Left ventricle myocardium inferior (tissue), 1 donor: Measurements from ENCODE around the gene FRZB. TPM values are rescaled to one million over a fixed set of nuclear protein-coding genes. Genes with fewer than 3 reads are reported as not detected.

ENCODE experiments used
- DNase-seq: peaks from one replicate; pipeline ENCODE4 v3.0.0-alpha.2; 2020
- H3K27ac ChIP-seq: fragments of 200-600 bp; replicated peaks from 2 replicates; pipeline ENCODE4 v1.8.0; 2021
- H3K27me3 ChIP-seq: fragments of 200-600 bp; 2 replicates; pipeline ENCODE4 v1.8.0; 2021; ENCODE audit warnings: low read depth
- H3K36me3 ChIP-seq: fragments of 200-600 bp; 2 replicates; pipeline ENCODE4 v1.8.0; 2021
- H3K4me1 ChIP-seq: fragments of 200-600 bp; 2 replicates; pipeline ENCODE4 v1.8.0; 2021
- H3K4me3 ChIP-seq: fragments of 200-600 bp; 2 replicates; pipeline ENCODE4 v1.8.0; 2021; ENCODE audit warnings: mild to moderate bottlenecking, moderate library complexity
- H3K9me3 ChIP-seq: fragments of 200-600 bp; replicated peaks from 2 replicates; pipeline ENCODE4 v1.8.0; 2021
- CTCF ChIP-seq: fragments of 200-600 bp; IDR thresholded peaks from 2 replicates; pipeline ENCODE4 v1.8.0; 2021; ENCODE audit warnings: antibody characterized with exemption, mild to moderate bottlenecking, borderline replicate concordance
- intact Hi-C: fragments of 100-400 bp; cut with micrococcal nuclease; formaldehyde crosslinking; loops from one replicate; pipeline ENCODE4 v1.11.0; 2022
- total RNA-seq: library from RNA; stranded (reverse); fragmentation: NEBNext Ultra II Directional; extraction: Animal tissue kit (Norgen Biotek cat#: 25700); gene quantifications from one replicate; pipeline ENCODE4 v1.2.1, GENCODE V29; 2021
- donor health status: DM: no; HTN: yes; CAD: no; lungs with severe emphysema.

The FRZB gene
- total RNA-seq, 1 donor from 2014 or later, result 2.2 TPM

GRCh38 chr2:182821182-182821581 is 45.3 kb downstream of the FRZB start:
- intact Hi-C loops, result no loop called here

GRCh38 chr2:182819412-182819811 is 47.0 kb downstream of the FRZB start:
- H3K9me3 ChIP-seq, result no peaks in the 10 kb centered on the region
- intact Hi-C loops, result no loop called here
- H3K4me3 ChIP-seq, result no peak overlapping the region
- H3K36me3 ChIP-seq, result no peaks in the 10 kb centered on the region
- peaks cover 8% of the 10 kb centered on the region for H3K4me1 ChIP-seq
- TF ChIP-seq CTCF, result no peak
- no peak for DNase-seq
- H3K27me3 ChIP-seq, result no peaks in the 10 kb centered on the region
- no peak overlapping the region for H3K27ac ChIP-seq

More at GRCh38 chr2:182821182-182821581, 45.3 kb downstream of the FRZB start:
- H3K36me3 ChIP-seq, result no peaks in the 10 kb centered on the region
- H3K27me3 ChIP-seq, result no peaks in the 10 kb centered on the region
- H3K27ac ChIP-seq, result no peak overlapping the region
- no peak for TF ChIP-seq CTCF
- no peaks in the 10 kb centered on the region for H3K9me3 ChIP-seq
- H3K4me3 ChIP-seq, result no peak overlapping the region
- H3K4me1 ChIP-seq, result peaks cover 8% of the 10 kb centered on the region
- DNase-seq, result no peak

- Histone ChIP-seq H3K27me3 (no peaks in the 10 kb centered on the region), H3K9me3 (no peaks in the 10 kb centered on the region), H3K27ac (no peak overlapping the region), H3K36me3 (no peaks in the 10 kb centered on the region), H3K4me3 (no peak overlapping the region), H3K4me1 (peaks cover 8% of the 10 kb centered on the region)
- DNase-seq, result no peak
- TF ChIP-seq CTCF, result no peak
- intact Hi-C loops, result no loop called here
These were observed 47.5 kb downstream of the FRZB start for GRCh38 chr2:182818925-182819324.

GRCh38 chr2:182818501-182818900 is 47.9 kb downstream of the FRZB start:
- TF ChIP-seq CTCF, result no peak
- peaks cover 8% of the 10 kb centered on the region for H3K4me1 ChIP-seq
- no peak overlapping the region for H3K4me3 ChIP-seq
- no peak for DNase-seq
- no peaks in the 10 kb centered on the region for H3K36me3 ChIP-seq
- intact Hi-C loops, result no loop called here
- no peaks in the 10 kb centered on the region for H3K27me3 ChIP-seq
- H3K9me3 ChIP-seq, result no peaks in the 10 kb centered on the region
- H3K27ac ChIP-seq, result no peak overlapping the region

GRCh38 chr2:182817558-182817957 is 48.9 kb downstream of the FRZB start:
- Histone ChIP-seq H3K9me3 (no peaks in the 10 kb centered on the region), H3K27me3 (no peaks in the 10 kb centered on the region), H3K4me3 (no peak overlapping the region), H3K36me3 (no peaks in the 10 kb centered on the region), H3K4me1 (peaks cover 8% of the 10 kb centered on the region), H3K27ac (no peak overlapping the region)
- DNase-seq, result no peak
- no peak for TF ChIP-seq CTCF
- intact Hi-C loops, result no loop called here

GRCh38 chr2:182816866-182817265 is 49.6 kb downstream of the FRZB start:
- Histone ChIP-seq H3K4me1 (peaks cover 8% of the 10 kb centered on the region), H3K9me3 (no peaks in the 10 kb centered on the region), H3K36me3 (no peaks in the 10 kb centered on the region), H3K27ac (no peak overlapping the region), H3K27me3 (no peaks in the 10 kb centered on the region), H3K4me3 (no peak overlapping the region)
- TF ChIP-seq CTCF, result no peak
- DNase-seq, result no peak
- intact Hi-C loops, result no loop called here
